H1 (cell line): ENCODE measurements around the gene LRTM2.

Source experiments
- EZH2 ChIP-seq: fragments of 200-600 bp; sonication (generic); IDR thresholded peaks from 2 replicates; pipeline ENCODE4 v1.7.1; 2012; ENCODE audit warnings: low read depth, mild to moderate bottlenecking, moderate library complexity, low read length, inconsistent platforms; ENCODE audit not compliant: severe bottlenecking
- MAFK ChIP-seq: IDR thresholded peaks from 2 replicates; pipeline ENCODE4 v1.6.1; 2012; ENCODE audit warnings: low read depth, mild to moderate bottlenecking, improper control_type of control experiment, low read length
- POLR2A ChIP-seq, 2 experiments: IDR thresholded peaks; 1 replicate in 1 of 2; 2 replicates in 1 of 2; pipeline ENCODE4 v1.6.1; 2011; ENCODE audit warnings: low read depth in 2 of 2, low read length in 2 of 2, mild to moderate bottlenecking in 2 of 2; ENCODE audit errors: control extremely low read depth in 1 of 2
- RAD21 ChIP-seq, 2 experiments: IDR thresholded peaks in 1 of 2; conservative IDR thresholded peaks in 1 of 2; 2 replicates each; pipeline ENCODE4 v1.6.1; 2011; ENCODE audit warnings: low read depth in 2 of 2, low read length in 2 of 2, improper control_type of control experiment in 1 of 2, inconsistent platforms in 1 of 2, mild to moderate bottlenecking in 1 of 2, moderate library complexity in 1 of 2
- TBP ChIP-seq: IDR thresholded peaks from 2 replicates; pipeline ENCODE4 v1.6.1; 2011; ENCODE audit warnings: low read depth, low read length, improper control_type of control experiment

GRCh38 chr12:1858456-1858855 is 38.1 kb downstream of the LRTM2 start:
- TF ChIP-seq EZH2 (no peak), RAD21 (IDR thresholded peaks at IDR 0.05 in 1 of 2, conservative IDR thresholded peaks at IDR 0.05 in 1 of 2; ENCODE audit: low read depth in 2 of 2, low read length in 2 of 2) (no peak), MAFK (no peak), TBP (no peak), POLR2A (IDR thresholded peaks at IDR 0.05; ENCODE audit: control extremely low read depth in 1 of 2, low read depth in 2 of 2, low read length in 2 of 2) (no peak)
